GM12891 (cell line): ENCODE data around the gene CYB5R3.

Source experiments
- POLR2A ChIP-seq: IDR thresholded peaks from 2 replicates; pipeline ENCODE4 v1.6.1; 2011; ENCODE audit warnings: low read depth, low read length, control low read depth
- TAF1 ChIP-seq: IDR thresholded peaks from 2 replicates; pipeline ENCODE4 v1.6.1; 2011; ENCODE audit warnings: low read depth, low read length, control low read depth

GRCh38 chr22:42619261-42620063 is 29.7 kb downstream of the CYB5R3 start:
- TF ChIP-seq TAF1 (no peak), POLR2A (no peak)
